Measurements from ENCODE around the gene LONRF2.

DNA sequence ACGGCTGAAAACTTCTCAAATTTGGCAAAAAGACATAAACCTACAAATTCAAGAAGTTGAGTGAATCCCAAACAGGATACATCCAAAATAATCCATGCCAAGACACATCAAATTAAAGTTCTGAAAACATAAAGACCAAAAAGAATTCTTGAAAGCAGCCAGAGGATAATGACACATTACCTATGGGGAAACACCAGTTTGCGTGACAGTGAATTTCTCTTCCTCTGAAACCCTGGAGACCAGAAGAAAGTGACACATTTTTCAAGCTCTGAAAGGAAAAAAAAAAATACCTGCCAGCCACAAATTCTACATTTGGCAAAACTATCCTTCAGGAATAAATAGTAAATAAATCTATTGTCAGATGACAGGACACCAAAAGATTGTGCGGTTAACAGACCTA lies 93.9 kb downstream of the LONRF2 start:
- no peak for TF ChIP-seq POLR2AphosphoS5 (IDR thresholded peaks at IDR 0.05)
- no peak for TF ChIP-seq EP300 (IDR thresholded peaks at IDR 0.05)
- TF ChIP-seq, protein P1, sequence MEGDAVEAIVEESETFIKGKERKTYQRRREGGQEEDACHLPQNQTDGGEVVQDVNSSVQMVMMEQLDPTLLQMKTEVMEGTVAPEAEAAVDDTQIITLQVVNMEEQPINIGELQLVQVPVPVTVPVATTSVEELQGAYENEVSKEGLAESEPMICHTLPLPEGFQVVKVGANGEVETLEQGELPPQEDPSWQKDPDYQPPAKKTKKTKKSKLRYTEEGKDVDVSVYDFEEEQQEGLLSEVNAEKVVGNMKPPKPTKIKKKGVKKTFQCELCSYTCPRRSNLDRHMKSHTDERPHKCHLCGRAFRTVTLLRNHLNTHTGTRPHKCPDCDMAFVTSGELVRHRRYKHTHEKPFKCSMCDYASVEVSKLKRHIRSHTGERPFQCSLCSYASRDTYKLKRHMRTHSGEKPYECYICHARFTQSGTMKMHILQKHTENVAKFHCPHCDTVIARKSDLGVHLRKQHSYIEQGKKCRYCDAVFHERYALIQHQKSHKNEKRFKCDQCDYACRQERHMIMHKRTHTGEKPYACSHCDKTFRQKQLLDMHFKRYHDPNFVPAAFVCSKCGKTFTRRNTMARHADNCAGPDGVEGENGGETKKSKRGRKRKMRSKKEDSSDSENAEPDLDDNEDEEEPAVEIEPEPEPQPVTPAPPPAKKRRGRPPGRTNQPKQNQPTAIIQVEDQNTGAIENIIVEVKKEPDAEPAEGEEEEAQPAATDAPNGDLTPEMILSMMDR (IDR thresholded peaks at IDR 0.05): no peak
